Activated CD8-positive, alpha-beta T cell treated with anti-CD3 and anti-CD28 coated beads, Interleukin-2, amount 10 ng/mL, durations not matched to agents 7 days and 5 days (primary cell): ENCODE results near the gene FGB. TPM values are rescaled to one million over a fixed set of nuclear protein-coding genes. Genes with fewer than 3 reads are reported as not detected.

Experiments used
- ATAC-seq: fragments of 150-1000 bp; cut with Tn5 transposase; one replicate; pipeline ENCODE4 v1.10.0; 2021; ENCODE audit warnings: moderate library complexity
- CTCF ChIA-PET: fragments of 350-600 bp; sonication (Branson Sonifier 250); formaldehyde crosslinking; loops from one replicate; lab custom pipeline; 2021; ENCODE audit warnings: antibody characterized with exemption; lab: Charles Lee
- POLR2A ChIA-PET: fragments of 350-600 bp; sonication (Branson Sonifier 250); formaldehyde crosslinking; loops from one replicate; lab custom pipeline; 2021; ENCODE audit warnings: antibody characterized with exemption; lab: Charles Lee
- DNase-seq: peaks from one replicate; pipeline ENCODE4 v3.0.0-alpha.2; 2020
- H3K27ac Mint-ChIP-seq: one replicate; pipeline ENCODE4 v1.8.0; 2021; ENCODE audit warnings: mild to moderate bottlenecking, mixed read lengths
- H3K27me3 Mint-ChIP-seq: one replicate; pipeline ENCODE4 v1.8.0; 2021; ENCODE audit warnings: low read depth, mixed read lengths
- H3K36me3 Mint-ChIP-seq: one replicate; pipeline ENCODE4 v1.8.0; 2021; ENCODE audit warnings: low read depth, mixed read lengths
- H3K4me1 Mint-ChIP-seq: one replicate; pipeline ENCODE4 v1.8.0; 2021; ENCODE audit warnings: low read depth, mixed read lengths
- H3K4me3 Mint-ChIP-seq: one replicate; pipeline ENCODE4 v1.8.0; 2021; ENCODE audit warnings: mild to moderate bottlenecking, mixed read lengths
- H3K9me3 Mint-ChIP-seq: one replicate; pipeline ENCODE4 v1.8.0; 2022; ENCODE audit warnings: mixed read lengths; ENCODE audit not compliant: insufficient read depth
- total RNA-seq, 2 experiments: library from RNA; stranded (reverse); gene quantifications; one replicate each; pipeline ENCODE4 v1.2.3, GENCODE V29; 2021

The FGB gene
- total RNA-seq, 2 experiments from 2014 or later = not detected

DNA sequence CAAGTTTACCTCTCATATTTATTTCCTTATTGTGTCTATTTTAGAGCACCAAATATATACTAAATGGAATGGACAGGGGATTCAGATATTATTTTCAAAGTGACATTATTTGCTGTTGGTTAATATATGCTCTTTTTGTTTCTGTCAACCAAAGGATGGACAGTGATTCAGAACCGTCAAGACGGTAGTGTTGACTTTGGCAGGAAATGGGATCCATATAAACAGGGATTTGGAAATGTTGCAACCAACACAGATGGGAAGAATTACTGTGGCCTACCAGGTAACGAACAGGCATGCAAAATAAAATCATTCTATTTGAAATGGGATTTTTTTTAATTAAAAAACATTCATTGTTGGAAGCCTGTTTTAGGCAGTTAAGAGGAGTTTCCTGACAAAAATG lies 6.2 kb downstream of the FGB start:
- no peaks in the 10 kb centered on the region for H3K9me3 Mint-ChIP-seq
- DNase-seq (no peak), ATAC-seq (no peak)
- POLR2A ChIA-PET = no interaction called here
- H3K4me3 Mint-ChIP-seq = no peak overlapping the region
- no peaks in the 10 kb centered on the region for H3K4me1 Mint-ChIP-seq
- H3K36me3 Mint-ChIP-seq = no peaks in the 10 kb centered on the region
- CTCF ChIA-PET = interaction anchor here (1.0 kb wide), 1 partner anchor 10 kb away, joined by 3 read pairs; no protein-coding TSS in a partner anchor
- peaks cover 4% of the 10 kb centered on the region for H3K27me3 Mint-ChIP-seq
- no peak overlapping the region for H3K27ac Mint-ChIP-seq

- no peaks in the 10 kb centered on the region for H3K4me1 Mint-ChIP-seq
- no peak overlapping the region for H3K27ac Mint-ChIP-seq
- ChIA-PET POLR2A (no interaction called here), CTCF (interaction anchor here (1.0 kb wide), 1 partner anchor 10 kb away, joined by 3 read pairs; no protein-coding TSS in a partner anchor)
- DNase-seq (no peak), ATAC-seq (no peak)
- peaks cover 4% of the 10 kb centered on the region for H3K27me3 Mint-ChIP-seq
- H3K9me3 Mint-ChIP-seq = no peaks in the 10 kb centered on the region
- no peak overlapping the region for H3K4me3 Mint-ChIP-seq
- H3K36me3 Mint-ChIP-seq = no peaks in the 10 kb centered on the region
These were observed 6.8 kb downstream of the FGB start for GRCh38 chr4:154569584-154569983.

DNA sequence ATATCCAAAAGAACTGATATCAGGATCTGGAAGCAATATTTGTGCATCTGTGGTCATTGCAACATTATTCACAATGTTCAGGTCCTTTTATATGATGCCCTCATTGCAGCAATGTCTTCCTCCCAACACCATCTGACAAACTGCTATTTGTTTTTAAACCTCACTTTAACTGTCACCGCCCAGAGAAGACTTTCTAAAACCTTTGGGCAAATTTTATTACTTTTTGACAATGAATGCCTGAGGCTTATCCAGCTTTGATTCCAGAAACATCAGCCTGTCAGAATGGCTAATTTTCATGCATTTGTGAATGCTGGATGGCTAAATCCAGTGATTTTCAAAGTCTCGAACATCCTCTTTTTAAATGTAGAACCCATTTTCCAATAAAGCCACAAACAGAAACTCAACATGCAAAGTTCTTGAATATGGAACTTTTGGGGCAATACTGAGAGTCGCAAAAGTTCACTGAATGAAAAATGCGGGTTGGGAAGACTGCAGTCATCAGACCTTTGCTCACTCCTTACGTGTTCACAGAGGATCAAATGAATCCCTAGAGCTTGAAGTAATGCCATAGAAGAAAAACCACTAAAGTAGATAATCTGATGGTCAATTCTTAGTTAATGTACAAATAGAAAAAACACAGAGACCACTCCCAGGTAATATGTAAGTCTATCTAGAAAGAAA lies 10.5 kb downstream of the FGB start:
- POLR2A ChIA-PET = no interaction called here
- H3K4me1 Mint-ChIP-seq = no peaks in the 10 kb centered on the region

GRCh38 chr4:154574311-154574710 lies 11.5 kb downstream of the FGB start:
- H3K27ac Mint-ChIP-seq = no peak overlapping the region
- ChIA-PET CTCF (interaction anchor here (1.4 kb wide), 1 partner anchor 15 kb away, joined by 3 read pairs; no protein-coding TSS in a partner anchor), POLR2A (no interaction called here)
- H3K9me3 Mint-ChIP-seq = no peaks in the 10 kb centered on the region
- H3K4me3 Mint-ChIP-seq = no peak overlapping the region
- H3K36me3 Mint-ChIP-seq = no peaks in the 10 kb centered on the region
- peaks cover 7% of the 10 kb centered on the region for H3K27me3 Mint-ChIP-seq
- ATAC-seq (no peak), DNase-seq (no peak)
- H3K4me1 Mint-ChIP-seq = no peaks in the 10 kb centered on the region

More for the DNA sequence above, 10.5 kb downstream of the FGB start:
- no peak overlapping the region for H3K4me3 Mint-ChIP-seq
- H3K9me3 Mint-ChIP-seq = no peaks in the 10 kb centered on the region
- DNase-seq = no peak
- peaks cover 5% of the 10 kb centered on the region for H3K27me3 Mint-ChIP-seq
- no peak for ATAC-seq
- CTCF ChIA-PET = interaction anchor here (1.4 to 1.5 kb wide), 2 partner anchors 14 to 21 kb away, joined by 3 read pairs; no protein-coding TSS in a partner anchor
- H3K27ac Mint-ChIP-seq = no peak overlapping the region
- no peaks in the 10 kb centered on the region for H3K36me3 Mint-ChIP-seq

DNA sequence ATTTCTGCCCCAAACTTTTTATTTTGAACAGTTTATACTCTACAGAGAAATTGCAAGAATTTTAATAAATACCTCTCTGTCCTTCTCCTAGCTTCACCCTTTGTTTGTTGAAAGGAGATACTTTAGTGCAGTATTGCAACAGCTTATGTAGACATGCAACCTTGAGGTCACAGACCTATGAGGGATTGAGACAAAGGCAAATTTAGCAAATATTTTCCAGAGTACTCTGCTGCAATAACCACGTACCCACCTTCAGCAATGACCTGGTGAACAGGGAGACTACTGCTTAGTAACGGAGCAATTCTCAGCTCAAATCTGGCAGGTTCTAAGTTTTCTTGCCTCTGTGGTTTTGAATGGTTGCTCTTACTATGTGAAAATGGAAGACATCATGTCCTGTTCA lies 14.5 kb downstream of the FGB start:
- DNase-seq (no peak), ATAC-seq (no peak)
- Mint-ChIP-seq H3K36me3 (no peaks in the 10 kb centered on the region), H3K9me3 (no peaks in the 10 kb centered on the region), H3K27ac (no peak overlapping the region), H3K4me1 (no peaks in the 10 kb centered on the region), H3K4me3 (no peak overlapping the region), H3K27me3 (peaks cover 11% of the 10 kb centered on the region)
- ChIA-PET CTCF (no interaction called here), POLR2A (no interaction called here)

- POLR2A ChIA-PET = no interaction called here
- Mint-ChIP-seq H3K27ac (no peak overlapping the region), H3K4me3 (no peak overlapping the region), H3K4me1 (no peaks in the 10 kb centered on the region), H3K36me3 (no peaks in the 10 kb centered on the region), H3K27me3 (peaks cover 12% of the 10 kb centered on the region), H3K9me3 (no peaks in the 10 kb centered on the region)
- ATAC-seq (no peak), DNase-seq (no peak)
- CTCF ChIA-PET = interaction anchor here (0.6 kb wide), 1 partner anchor 1161 kb away, joined by 3 read pairs; no protein-coding TSS in a partner anchor
These were observed 16.1 kb downstream of the FGB start for GRCh38 chr4:154578919-154579318.

GRCh38 chr4:154579927-154580326 lies 17.1 kb downstream of the FGB start:
- Mint-ChIP-seq H3K4me1 (no peaks in the 10 kb centered on the region), H3K4me3 (no peak overlapping the region), H3K27ac (no peak overlapping the region), H3K27me3 (peaks cover 9% of the 10 kb centered on the region), H3K36me3 (no peaks in the 10 kb centered on the region), H3K9me3 (no peaks in the 10 kb centered on the region)
- ATAC-seq (no peak), DNase-seq (no peak)
- ChIA-PET POLR2A (no interaction called here), CTCF (no interaction called here)

- POLR2A ChIA-PET = no interaction called here
- H3K36me3 Mint-ChIP-seq = no peaks in the 10 kb centered on the region
- no peak overlapping the region for H3K27ac Mint-ChIP-seq
- H3K9me3 Mint-ChIP-seq = no peaks in the 10 kb centered on the region
- no peak for ATAC-seq
- H3K4me1 Mint-ChIP-seq = no peaks in the 10 kb centered on the region
- no peak for DNase-seq
- H3K4me3 Mint-ChIP-seq = no peak overlapping the region
- H3K27me3 Mint-ChIP-seq = peaks cover 12% of the 10 kb centered on the region
- CTCF ChIA-PET = no interaction called here
These were observed 19.9 kb downstream of the FGB start for GRCh38 chr4:154582723-154583122.

- H3K9me3 Mint-ChIP-seq = no peaks in the 10 kb centered on the region
- peaks cover 12% of the 10 kb centered on the region for H3K27me3 Mint-ChIP-seq
- H3K4me1 Mint-ChIP-seq = no peaks in the 10 kb centered on the region
- POLR2A ChIA-PET = no interaction called here
- CTCF ChIA-PET = no interaction called here
- DNase-seq (no peak), ATAC-seq (no peak)
- no peak overlapping the region for H3K27ac Mint-ChIP-seq
- no peak overlapping the region for H3K4me3 Mint-ChIP-seq
- no peaks in the 10 kb centered on the region for H3K36me3 Mint-ChIP-seq
These were observed 20.4 kb downstream of the FGB start for GRCh38 chr4:154583230-154583629.

DNA sequence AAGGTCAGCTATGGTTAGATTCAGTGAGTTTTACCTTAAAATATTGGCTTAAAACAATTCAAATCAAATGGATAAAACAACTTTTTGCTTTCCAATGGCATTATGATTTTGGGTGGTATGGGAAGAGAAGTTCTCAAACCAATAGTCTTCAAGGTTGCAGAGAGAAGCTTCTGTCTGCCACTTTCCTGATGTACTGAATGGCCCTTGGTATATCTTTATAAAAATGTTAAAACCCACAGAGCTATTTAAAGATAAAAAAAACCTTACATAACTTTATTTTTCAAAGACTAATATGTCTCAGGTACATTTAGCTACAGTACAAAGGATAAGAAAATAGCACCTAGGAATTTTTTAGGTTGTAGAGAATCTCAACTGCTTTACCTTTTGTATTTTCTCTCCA lies 20.9 kb downstream of the FGB start:
- no peak overlapping the region for H3K4me3 Mint-ChIP-seq
- no peaks in the 10 kb centered on the region for H3K4me1 Mint-ChIP-seq
- no peak overlapping the region for H3K27ac Mint-ChIP-seq
- ChIA-PET POLR2A (no interaction called here), CTCF (no interaction called here)
- DNase-seq (no peak), ATAC-seq (no peak)
- H3K27me3 Mint-ChIP-seq = peaks cover 12% of the 10 kb centered on the region
- no peaks in the 10 kb centered on the region for H3K36me3 Mint-ChIP-seq
- H3K9me3 Mint-ChIP-seq = no peaks in the 10 kb centered on the region

GRCh38 chr4:154584259-154584658 lies 21.4 kb downstream of the FGB start:
- Mint-ChIP-seq H3K27ac (no peak overlapping the region), H3K4me1 (no peaks in the 10 kb centered on the region), H3K27me3 (peaks cover 11% of the 10 kb centered on the region), H3K9me3 (no peaks in the 10 kb centered on the region), H3K36me3 (no peaks in the 10 kb centered on the region), H3K4me3 (no peak overlapping the region)
- ChIA-PET CTCF (no interaction called here), POLR2A (no interaction called here)
- DNase-seq (no peak), ATAC-seq (no peak)

DNA sequence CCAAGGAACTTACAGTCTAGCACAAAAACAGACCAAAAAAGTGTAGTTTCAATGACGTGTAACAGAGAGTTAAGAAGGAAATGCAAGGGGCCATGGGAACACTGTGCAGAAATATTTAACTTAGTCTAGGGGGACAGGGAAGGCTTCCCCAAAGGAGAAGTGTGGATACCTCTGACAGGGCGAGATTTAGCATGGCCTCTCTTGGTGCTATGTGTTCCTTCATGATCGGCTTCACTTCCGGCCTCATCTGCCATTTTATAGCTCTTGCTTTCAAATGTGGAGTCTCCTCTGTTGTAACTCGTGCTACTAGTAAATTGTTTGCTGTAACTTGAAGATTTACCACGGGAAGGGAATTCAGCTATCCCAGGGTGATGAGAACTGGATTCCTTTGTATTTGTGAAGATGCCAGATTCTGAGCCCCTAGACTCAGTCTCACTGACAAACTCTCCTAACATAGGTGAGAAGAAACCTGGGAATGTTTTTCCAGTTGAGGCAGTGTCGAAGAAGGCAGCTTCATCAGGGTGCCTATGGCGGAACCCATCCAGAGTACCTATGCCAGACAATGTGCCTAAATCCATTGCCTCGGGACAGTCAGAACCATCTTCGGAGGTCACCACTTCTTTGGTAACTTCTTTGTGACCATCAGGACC lies 22.7 kb downstream of the FGB start:
- Mint-ChIP-seq H3K4me1 (no peaks in the 10 kb centered on the region), H3K36me3 (no peaks in the 10 kb centered on the region), H3K9me3 (no peaks in the 10 kb centered on the region), H3K4me3 (no peak overlapping the region), H3K27me3 (peaks cover 11% of the 10 kb centered on the region), H3K27ac (no peak overlapping the region)
- no peak for DNase-seq
- CTCF ChIA-PET = interaction anchor here (0.7 to 1.0 kb wide), 2 partner anchors 8 to 53 kb away, joined by 3 read pairs; no protein-coding TSS in a partner anchor
- POLR2A ChIA-PET = no interaction called here
- no peak for ATAC-seq
